Measurements from ENCODE around the gene TGOLN2.
"Not testable (repeated sequence)": the region's sequence is repeated elsewhere in the genome, so short reads cannot be mapped to it uniquely, and the experiment has no call there.

Gene TGOLN2

GRCh38 chr2:85325466-85325811 is 2.4 kb downstream of the TGOLN2 start:
- WGBS, 2 donors (ENCODE audit: extremely low coverage in 2 of 2, insufficient read length in 2 of 2, insufficient replicate concordance in 1 of 2), result no CpG with 5 or more reads among the region's 9 CpGs

GRCh38 chr2:85324639-85325465 is 2.9 kb downstream of the TGOLN2 start:
- peaks cover 9% of the 10 kb centered on the region for H3K79me1 ChIP-seq (ENCODE audit: low read depth, low read length)
- no peak overlapping the region for H2AFZ ChIP-seq (ENCODE audit: low read length)
- H2AK5ac ChIP-seq (ENCODE audit: low read depth, low read length), result no peak overlapping the region
- no peak overlapping the region for H3K4me2 ChIP-seq (ENCODE audit: insufficient read depth, low read length, poor library complexity, severe bottlenecking)
- no peak overlapping the region for H3K18ac ChIP-seq (ENCODE audit: low read length)
- no peak overlapping the region for H3K27ac ChIP-seq (replicated peaks; ENCODE audit: low read length)
- WGBS, 2 donors (ENCODE audit: extremely low coverage in 2 of 2, insufficient read length in 2 of 2, insufficient replicate concordance in 1 of 2), result no CpG with 5 or more reads among the region's 10 CpGs
- no peak for DNase-seq (ENCODE audit: low spot score)
- no peak overlapping the region for H3K9ac ChIP-seq (ENCODE audit: low read depth, low read length, poor library complexity)
- H3K4me3 ChIP-seq (ENCODE audit: low read length in 2 of 2), result no peak overlapping the region
- H4K8ac ChIP-seq (ENCODE audit: low read depth, low read length), result no peak overlapping the region
- no peak overlapping the region for H2BK120ac ChIP-seq (ENCODE audit: low read depth, low read length)
- H2BK12ac ChIP-seq (ENCODE audit: low read length), result no peak overlapping the region
- H3K14ac ChIP-seq (ENCODE audit: low read length), result no peak overlapping the region
- no peak overlapping the region for H3K4ac ChIP-seq (ENCODE audit: low read length)
- no peak overlapping the region for H3K23ac ChIP-seq (ENCODE audit: low read depth, low read length, poor library complexity)
- H3K27me3 ChIP-seq (ENCODE audit: control insufficient read depth in 3 of 3, insufficient read depth in 3 of 3, low read depth in 1 of 3, low read length in 3 of 3), result no peaks in the 10 kb centered on the region
- no peak overlapping the region for H4K91ac ChIP-seq (ENCODE audit: low read depth, low read length, poor library complexity)
- peaks cover 12 to 20% of the 10 kb centered on the region in 2 donors for H3K4me1 ChIP-seq (ENCODE audit: control insufficient read depth in 2 of 2, insufficient read depth in 1 of 2, low read depth in 1 of 2, low read length in 2 of 2)
- H3K9me3 ChIP-seq (replicated peaks in 1 of 2; ENCODE audit: control insufficient read depth in 2 of 2, insufficient read depth in 1 of 2, low read depth in 1 of 2, low read length in 2 of 2), result no peaks in the 10 kb centered on the region
- H3K36me3 ChIP-seq (replicated peaks in 1 of 2; ENCODE audit: control insufficient read depth in 2 of 2, insufficient read depth in 2 of 2, low read length in 2 of 2), result peaks cover 22 to 73% of the 10 kb centered on the region in 2 donors
- H2BK15ac ChIP-seq (ENCODE audit: low read length), result no peak overlapping the region
- no peak overlapping the region for H2BK5ac ChIP-seq (ENCODE audit: low read length)

More at GRCh38 chr2:85325466-85325811, 2.4 kb downstream of the TGOLN2 start:
- Histone ChIP-seq H3K79me1 (ENCODE audit: low read depth, low read length) (peaks cover 9% of the 10 kb centered on the region), H2AFZ (ENCODE audit: low read length) (no peak overlapping the region), H3K27ac (replicated peaks; ENCODE audit: low read length) (no peak overlapping the region), H2BK15ac (ENCODE audit: low read length) (no peak overlapping the region), H3K18ac (ENCODE audit: low read length) (no peak overlapping the region), H3K4me2 (ENCODE audit: insufficient read depth, low read length, poor library complexity, severe bottlenecking) (no peak overlapping the region), H3K4me1 (ENCODE audit: control insufficient read depth in 2 of 2, insufficient read depth in 1 of 2, low read depth in 1 of 2, low read length in 2 of 2) (peaks cover 12 to 20% of the 10 kb centered on the region in 2 donors), H2BK12ac (ENCODE audit: low read length) (no peak overlapping the region), H3K23ac (ENCODE audit: low read depth, low read length, poor library complexity) (no peak overlapping the region), H3K4me3 (ENCODE audit: low read length in 2 of 2) (peak overlapping the region in 1 of 2 donors; percentile 74), H2BK120ac (ENCODE audit: low read depth, low read length) (no peak overlapping the region), H2BK5ac (ENCODE audit: low read length) (no peak overlapping the region), H3K4ac (ENCODE audit: low read length) (no peak overlapping the region), H4K8ac (ENCODE audit: low read depth, low read length) (no peak overlapping the region), H3K36me3 (replicated peaks in 1 of 2; ENCODE audit: control insufficient read depth in 2 of 2, insufficient read depth in 2 of 2, low read length in 2 of 2) (peaks cover 21 to 67% of the 10 kb centered on the region in 2 donors), H4K91ac (ENCODE audit: low read depth, low read length, poor library complexity) (no peak overlapping the region), H3K9ac (ENCODE audit: low read depth, low read length, poor library complexity) (no peak overlapping the region), H3K14ac (ENCODE audit: low read length) (no peak overlapping the region), H3K27me3 (ENCODE audit: control insufficient read depth in 3 of 3, insufficient read depth in 3 of 3, low read depth in 1 of 3, low read length in 3 of 3) (no peaks in the 10 kb centered on the region), H2AK5ac (ENCODE audit: low read depth, low read length) (no peak overlapping the region), H3K9me3 (replicated peaks in 1 of 2; ENCODE audit: control insufficient read depth in 2 of 2, insufficient read depth in 1 of 2, low read depth in 1 of 2, low read length in 2 of 2) (no peaks in the 10 kb centered on the region)
- no peak for DNase-seq (ENCODE audit: low spot score)

- H3K79me1 ChIP-seq (ENCODE audit: low read depth, low read length); H2BK15ac ChIP-seq (ENCODE audit: low read length); H2AFZ ChIP-seq (ENCODE audit: low read length); DNase-seq (ENCODE audit: low spot score); H3K14ac ChIP-seq (ENCODE audit: low read length); H3K27ac ChIP-seq (replicated peaks; ENCODE audit: low read length); H3K4ac ChIP-seq (ENCODE audit: low read length); H3K27me3 ChIP-seq (ENCODE audit: control insufficient read depth in 3 of 3, insufficient read depth in 3 of 3, low read depth in 1 of 3, low read length in 3 of 3); H3K18ac ChIP-seq (ENCODE audit: low read length); H2BK12ac ChIP-seq (ENCODE audit: low read length); H3K9ac ChIP-seq (ENCODE audit: low read depth, low read length, poor library complexity); H2BK5ac ChIP-seq (ENCODE audit: low read length); H2BK120ac ChIP-seq (ENCODE audit: low read depth, low read length); H3K4me2 ChIP-seq (ENCODE audit: insufficient read depth, low read length, poor library complexity, severe bottlenecking); H4K91ac ChIP-seq (ENCODE audit: low read depth, low read length, poor library complexity); H3K23ac ChIP-seq (ENCODE audit: low read depth, low read length, poor library complexity); H3K4me3 ChIP-seq (ENCODE audit: low read length in 2 of 2); H3K9me3 ChIP-seq (replicated peaks in 1 of 2; ENCODE audit: control insufficient read depth in 2 of 2, insufficient read depth in 1 of 2, low read depth in 1 of 2, low read length in 2 of 2); H2AK5ac ChIP-seq (ENCODE audit: low read depth, low read length); H4K8ac ChIP-seq (ENCODE audit: low read depth, low read length): not testable (repeated sequence)
- no CpG with 5 or more reads among the region's 11 CpGs for WGBS, 2 donors (ENCODE audit: extremely low coverage in 2 of 2, insufficient read length in 2 of 2, insufficient replicate concordance in 1 of 2)
- H3K4me1 ChIP-seq (ENCODE audit: control insufficient read depth in 2 of 2, insufficient read depth in 1 of 2, low read depth in 1 of 2, low read length in 2 of 2), result peaks cover 12 to 20% of the 10 kb centered on the region in 2 donors
- H3K36me3 ChIP-seq (replicated peaks in 1 of 2; ENCODE audit: control insufficient read depth in 2 of 2, insufficient read depth in 2 of 2, low read length in 2 of 2), result peaks cover 26 to 80% of the 10 kb centered on the region in 2 donors
These were observed 3.8 kb downstream of the TGOLN2 start for GRCh38 chr2:85323988-85324367.

- H4K91ac ChIP-seq (ENCODE audit: low read depth, low read length, poor library complexity), result no peak overlapping the region
- no peak overlapping the region for H2BK15ac ChIP-seq (ENCODE audit: low read length)
- H3K4ac ChIP-seq (ENCODE audit: low read length), result no peak overlapping the region
- no peak overlapping the region for H4K8ac ChIP-seq (ENCODE audit: low read depth, low read length)
- H3K27ac ChIP-seq (replicated peaks; ENCODE audit: low read length), result no peak overlapping the region
- H2AFZ ChIP-seq (ENCODE audit: low read length), result no peak overlapping the region
- H3K4me1 ChIP-seq (ENCODE audit: control insufficient read depth in 2 of 2, insufficient read depth in 1 of 2, low read depth in 1 of 2, low read length in 2 of 2), result peaks cover 12 to 20% of the 10 kb centered on the region in 2 donors
- DNase-seq (ENCODE audit: low spot score), result no peak
- no peak overlapping the region for H3K4me3 ChIP-seq (ENCODE audit: low read length in 2 of 2)
- H3K79me1 ChIP-seq (ENCODE audit: low read depth, low read length), result peaks cover 9% of the 10 kb centered on the region
- WGBS, 2 donors (ENCODE audit: extremely low coverage in 2 of 2, insufficient read length in 2 of 2, insufficient replicate concordance in 1 of 2), result no CpG with 5 or more reads among the region's 9 CpGs
- H3K36me3 ChIP-seq (replicated peaks in 1 of 2; ENCODE audit: control insufficient read depth in 2 of 2, insufficient read depth in 2 of 2, low read length in 2 of 2), result peaks cover 26 to 85% of the 10 kb centered on the region in 2 donors
- H3K23ac ChIP-seq (ENCODE audit: low read depth, low read length, poor library complexity), result no peak overlapping the region
- H3K4me2 ChIP-seq (ENCODE audit: insufficient read depth, low read length, poor library complexity, severe bottlenecking), result no peak overlapping the region
- no peaks in the 10 kb centered on the region for H3K27me3 ChIP-seq (ENCODE audit: control insufficient read depth in 3 of 3, insufficient read depth in 3 of 3, low read depth in 1 of 3, low read length in 3 of 3)
- no peak overlapping the region for H2BK120ac ChIP-seq (ENCODE audit: low read depth, low read length)
- no peak overlapping the region for H2BK12ac ChIP-seq (ENCODE audit: low read length)
- no peak overlapping the region for H3K9ac ChIP-seq (ENCODE audit: low read depth, low read length, poor library complexity)
- H3K14ac ChIP-seq (ENCODE audit: low read length), result no peak overlapping the region
- no peaks in the 10 kb centered on the region for H3K9me3 ChIP-seq (replicated peaks in 1 of 2; ENCODE audit: control insufficient read depth in 2 of 2, insufficient read depth in 1 of 2, low read depth in 1 of 2, low read length in 2 of 2)
- H2BK5ac ChIP-seq (ENCODE audit: low read length), result no peak overlapping the region
- H3K18ac ChIP-seq (ENCODE audit: low read length), result no peak overlapping the region
- no peak overlapping the region for H2AK5ac ChIP-seq (ENCODE audit: low read depth, low read length)
These were observed 4.3 kb downstream of the TGOLN2 start for GRCh38 chr2:85323351-85323987.
